HCT116 (cell line): ENCODE data around the gene TEDDM1. TPM values are rescaled to one million over a fixed set of nuclear protein-coding genes. Genes with fewer than 3 reads are reported as not detected.

ENCODE experiments used
- ATAC-seq: fragments of 200-7000 bp; cut with Tn5 transposase; 2 replicates; pipeline ENCODE4 v1.9.1; 2020; ENCODE audit warnings: mild to moderate bottlenecking, moderate library complexity
- BruUV-seq: library from RNA; stranded (reverse); fragments of 400-500 nt; replicated peaks from 2 replicates; lab custom pipeline; 2021; lab: Mats Ljungman, UMichigan
- CTCF ChIA-PET: fragments of 300-600 bp; sonication (Branson Sonifier 250); formaldehyde crosslinking; loops from one replicate; lab custom pipeline; 2021; ENCODE audit warnings: antibody characterized with exemption; lab: Charles Lee
- POLR2A ChIA-PET: fragments of 300-600, 350-600 bp; sonication (Branson Sonifier 250); formaldehyde crosslinking; loops from one replicate; lab custom pipeline; 2021; ENCODE audit warnings: antibody characterized with exemption; lab: Charles Lee
- RAD21 ChIA-PET, 2 experiments: fragments of 300-600 bp; sonication (Branson Sonifier 250); formaldehyde crosslinking; loops; one replicate each; lab custom pipeline; 2023; ENCODE audit warnings: low total read pairs in 2 of 2; ENCODE audit not compliant: uncharacterized antibody in 2 of 2, unreplicated experiment in 2 of 2, low non-redundant PET in 1 of 2; lab: Charles Lee
- DNase-seq: peaks from one replicate; pipeline ENCODE4 v3.0.0-alpha.2; 2010; ENCODE audit warnings: low read depth, low spot score
- H2AFZ ChIP-seq: fragments of 200-600 bp; shearing (Covaris generic), sonication (generic); 2 replicates; pipeline ENCODE4 v1.6.1; 2017; ENCODE audit warnings: low read depth, mixed run types, mixed read lengths, antibody characterized with exemption, low read length; ENCODE audit not compliant: poor library complexity, severe bottlenecking
- H3K27ac ChIP-seq: 2 replicates; pipeline ENCODE4 v1.5.1; 2012; ENCODE audit warnings: low read depth, low read length
- H3K27me3 ChIP-seq: fragments of 200-600 bp; sonication (generic); 2 replicates; pipeline ENCODE4 v1.6.1; 2016; ENCODE audit warnings: mixed run types, low read length, mixed read lengths; ENCODE audit not compliant: insufficient read depth
- H3K36me3 ChIP-seq, 2 experiments: fragments of 200-500 bp in 1 of 2; fragments of 200-600 bp in 1 of 2; sonication (Bioruptor generic) in 1 of 2; sonication (generic) in 1 of 2; 2 replicates each; pipeline versions ENCODE4 v1.5.1 to v1.6.1; 2014 to 2016; ENCODE audit warnings: low read length in 2 of 2, inconsistent platforms in 1 of 2, mixed read lengths in 1 of 2, mixed run types in 1 of 2; ENCODE audit not compliant: insufficient read depth in 2 of 2, control insufficient read depth in 1 of 2
- H3K4me1 ChIP-seq, 2 experiments: fragments of 200-600 bp in 1 of 2; sonication (generic) in 1 of 2; 2 replicates each; pipeline versions ENCODE4 v1.5.1 to v1.6.1; 2012 to 2017; ENCODE audit warnings: low read length in 2 of 2, inconsistent platforms in 1 of 2, mild to moderate bottlenecking in 1 of 2, mixed read lengths in 1 of 2, mixed run types in 1 of 2, moderate library complexity in 1 of 2; ENCODE audit not compliant: insufficient read depth in 2 of 2, control insufficient read depth in 1 of 2
- H3K4me2 ChIP-seq: fragments of 200-600 bp; sonication (generic); 2 replicates; pipeline ENCODE4 v1.6.1; 2017; ENCODE audit warnings: mixed run types, low read length, mixed read lengths
- H3K4me3 ChIP-seq, 2 experiments: fragments of 200-600 bp in 1 of 2; sonication (generic) in 1 of 2; replicated peaks in 1 of 2; 2 replicates each; pipeline ENCODE4 v1.5.1; 2011 to 2016; ENCODE audit warnings: low read length in 2 of 2, control low read depth in 1 of 2, low read depth in 1 of 2, mild to moderate bottlenecking in 1 of 2, mixed read lengths in 1 of 2, mixed run types in 1 of 2
- H3K79me2 ChIP-seq: fragments of 200-600 bp; sonication (generic); 2 replicates; pipeline ENCODE4 v1.6.1; 2017; ENCODE audit warnings: mild to moderate bottlenecking, mixed run types, low read length, moderate library complexity, mixed read lengths; ENCODE audit not compliant: insufficient read depth
- H3K9ac ChIP-seq: fragments of 200-600 bp; sonication (generic); 2 replicates; pipeline ENCODE4 v1.6.1; 2016; ENCODE audit warnings: low read length, mixed read lengths
- H3K9me2 ChIP-seq: fragments of 200-600 bp; sonication (generic), shearing (Covaris generic); 2 replicates; pipeline ENCODE4 v1.6.1; 2017; ENCODE audit warnings: mixed run types, mild to moderate bottlenecking, moderate library complexity; ENCODE audit not compliant: insufficient read depth
- H3K9me3 ChIP-seq, 2 experiments: fragments of 200-500 bp in 1 of 2; fragments of 200-600 bp in 1 of 2; sonication (Bioruptor generic) in 1 of 2; sonication (generic) in 1 of 2; 2 replicates each; pipeline ENCODE4 v1.6.1; 2014 to 2017; ENCODE audit warnings: low read length in 2 of 2, mixed read lengths in 2 of 2, inconsistent platforms in 1 of 2, low read depth in 1 of 2, mild to moderate bottlenecking in 1 of 2, mixed run types in 1 of 2, moderate library complexity in 1 of 2; ENCODE audit not compliant: control insufficient read depth in 1 of 2, insufficient read depth in 1 of 2
- H4K20me1 ChIP-seq: fragments of 200-600 bp; sonication (generic), shearing (Covaris generic); 2 replicates; pipeline ENCODE4 v1.6.1; 2017; ENCODE audit warnings: mixed run types, mild to moderate bottlenecking, moderate library complexity; ENCODE audit not compliant: insufficient read depth
- CEBPB ChIP-seq: IDR thresholded peaks from 2 replicates; pipeline ENCODE4 v1.6.1; 2012; ENCODE audit warnings: low read depth
- CTCF ChIP-seq, 3 experiments: fragments of 200-600 bp in 1 of 3; sonication (generic) in 1 of 3; IDR thresholded peaks in 2 of 3; conservative IDR thresholded peaks in 1 of 3; 2 replicates each; pipeline ENCODE4 v1.5.1; 2012 to 2017; ENCODE audit warnings: low read depth in 2 of 3, low read length in 2 of 3, antibody characterized with exemption in 1 of 3, borderline replicate concordance in 1 of 3, control low read depth in 1 of 3, mild to moderate bottlenecking in 1 of 3, mixed read lengths in 1 of 3, mixed run types in 1 of 3, moderate library complexity in 1 of 3; ENCODE audit not compliant: insufficient read depth in 1 of 3
- ELF1 ChIP-seq: IDR thresholded peaks from 2 replicates; pipeline ENCODE4 v1.6.1; 2012; ENCODE audit warnings: low read depth, borderline replicate concordance
- FOSL1 ChIP-seq: IDR thresholded peaks from 2 replicates; pipeline ENCODE4 v1.6.1; 2012; ENCODE audit warnings: low read depth
- JUND ChIP-seq: IDR thresholded peaks from 2 replicates; pipeline ENCODE4 v1.6.1; 2012
- POLR2AphosphoS5 ChIP-seq: IDR thresholded peaks from 2 replicates; pipeline ENCODE4 v1.6.1; 2011; ENCODE audit warnings: mild to moderate bottlenecking, low read depth, low read length, moderate library complexity
- SIN3A ChIP-seq: IDR thresholded peaks from 2 replicates; pipeline ENCODE4 v1.6.1; 2012; ENCODE audit warnings: low read depth
- SP1 ChIP-seq: IDR thresholded peaks from 2 replicates; pipeline ENCODE4 v1.6.1; 2012; ENCODE audit warnings: low read depth
- SRF ChIP-seq: IDR thresholded peaks from 2 replicates; pipeline ENCODE4 v1.6.1; 2012; ENCODE audit warnings: low read depth
- TCF7L2 ChIP-seq: IDR thresholded peaks from 2 replicates; pipeline ENCODE4 v1.7.0; 2011; ENCODE audit warnings: borderline replicate concordance, inconsistent platforms; ENCODE audit not compliant: insufficient read depth, insufficient read length; ENCODE audit errors: extremely low read depth
- ZBTB33 ChIP-seq: IDR thresholded peaks from 2 replicates; pipeline ENCODE4 v1.6.1; 2011; ENCODE audit warnings: mild to moderate bottlenecking, low read length, moderate library complexity; ENCODE audit not compliant: insufficient replicate concordance; ENCODE audit errors: extremely low read depth
- ZNF274 ChIP-seq: fragments of 200-500 bp; sonication (Bioruptor generic); IDR thresholded peaks from 2 replicates; pipeline ENCODE4 v1.6.1; 2014; ENCODE audit warnings: mild to moderate bottlenecking, low read depth, low read length, inconsistent platforms
- intact Hi-C: fragments of 100-400 bp; cut with micrococcal nuclease; formaldehyde crosslinking; loops from 2 replicates; pipeline ENCODE4 v1.10.0; 2022
- total RNA-seq: library from RNA; stranded (reverse); gene quantifications from one replicate; pipeline ENCODE4 v1.2.1, GENCODE V29; 2021; ENCODE audit not compliant: unreplicated experiment

TEDDM1 gene
- total RNA-seq, 1 experiment from 2014 or later: not detected

DNA sequence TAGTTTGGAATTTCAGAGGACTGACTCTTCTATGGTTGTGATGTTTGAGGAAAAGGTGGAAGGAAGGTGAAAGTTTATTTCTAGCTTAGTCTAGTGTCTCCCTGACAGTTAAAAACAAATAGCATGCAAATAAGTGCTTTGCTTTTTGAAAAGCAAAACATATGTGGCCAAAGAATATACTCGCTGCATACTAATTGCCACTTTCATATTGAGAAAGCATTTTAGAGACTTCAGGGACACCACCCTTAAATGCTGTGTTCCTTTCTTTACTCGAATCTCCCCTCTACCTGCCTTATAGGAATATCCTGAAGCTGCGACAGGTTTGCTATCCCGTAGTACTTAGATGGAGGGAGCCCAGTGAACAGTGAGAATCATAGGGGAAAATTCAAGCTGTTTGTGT lies 32.1 kb downstream of the TEDDM1 start:
- Histone ChIP-seq H3K27me3 (no peaks in the 10 kb centered on the region), H3K4me1 (no peaks in the 10 kb centered on the region), H3K4me2 (no peak overlapping the region), H2AFZ (no peak overlapping the region), H3K9me2 (no peaks in the 10 kb centered on the region), H3K27ac (no peak overlapping the region), H4K20me1 (no peaks in the 10 kb centered on the region), H3K9me3 (no peaks in the 10 kb centered on the region), H3K9ac (no peak overlapping the region), H3K36me3 (no peaks in the 10 kb centered on the region), H3K79me2 (no peaks in the 10 kb centered on the region), H3K4me3 (no peak overlapping the region)
- intact Hi-C loops: no loop called here
- ATAC-seq: no peak
- TF ChIP-seq SIN3A (no peak), ZNF274 (no peak), FOSL1 (no peak), JUND (no peak), SRF (no peak), POLR2AphosphoS5 (no peak), SP1 (no peak), CEBPB (no peak), CTCF (IDR thresholded peaks at IDR 0.05 in 2 of 3, conservative IDR thresholded peaks at IDR 0.05 in 1 of 3; ENCODE audit: borderline replicate concordance in 1 of 3, insufficient read depth in 1 of 3, low read depth in 2 of 3, low read length in 2 of 3) (no peak), ELF1 (no peak), TCF7L2 (no peak), ZBTB33 (no peak)
- DNase-seq: no peak
- ChIA-PET RAD21 (no interaction called here), CTCF (no interaction called here), POLR2A (interaction anchor here (1.5 kb wide), 1 partner anchor 24 kb away, joined by 4 read pairs; the partner anchor contains the start of gene GLUL)
- no TSS peak for BruUV-seq
